ENCODE results near the gene ECI1.
"Not testable (repeated sequence)": the region's sequence is repeated elsewhere in the genome, so short reads cannot be mapped to it uniquely, and the experiment has no call there.

Gene ECI1

GRCh38 chr16:2278956-2279800, 27.8 kb upstream of the ECI1 start:
- DNase-seq (ENCODE audit: low spot score), result no peak

- DNase-seq (ENCODE audit: low spot score), result no peak
Observed at GRCh38 chr16:2278272-2278608, 26.9 kb upstream of the ECI1 start.

GRCh38 chr16:2277466-2278271, 26.3 kb upstream of the ECI1 start:
- no peak for DNase-seq (ENCODE audit: low spot score)

- DNase-seq (ENCODE audit: low spot score), result no peak
Observed at GRCh38 chr16:2276368-2277195, 25.2 kb upstream of the ECI1 start.

GRCh38 chr16:2275476-2276367, 24.3 kb upstream of the ECI1 start:
- DNase-seq (ENCODE audit: low spot score), result no peak

- no peak for DNase-seq (ENCODE audit: low spot score)
Observed at GRCh38 chr16:2273931-2274330, 22.5 kb upstream of the ECI1 start.

GRCh38 chr16:2273484-2273883, 22.1 kb upstream of the ECI1 start:
- peak; percentile 60 for DNase-seq (ENCODE audit: low spot score)

GRCh38 chr16:2271848-2272461, 20.6 kb upstream of the ECI1 start:
- DNase-seq (ENCODE audit: low spot score), result no peak

- no peak for DNase-seq (ENCODE audit: low spot score)
Observed at GRCh38 chr16:2270588-2271470, 19.4 kb upstream of the ECI1 start.

- no peak for DNase-seq (ENCODE audit: low spot score)
Observed at GRCh38 chr16:2270070-2270462, 18.7 kb upstream of the ECI1 start.

GRCh38 chr16:2267913-2268666, 16.7 kb upstream of the ECI1 start, which contains the start of gene RNPS1:
TSS of gene RNPS1 (minus strand) at chr16:2268126. CDS start at chr16:2264643, 3,483 bp downstream.
- peak; percentile 92 for DNase-seq (ENCODE audit: low spot score)

GRCh38 chr16:2267505-2267912, 16.1 kb upstream of the ECI1 start:
- not testable (repeated sequence) for DNase-seq (ENCODE audit: low spot score)

GRCh38 chr16:2266887-2267286, 15.5 kb upstream of the ECI1 start:
- DNase-seq (ENCODE audit: low spot score), result not testable (repeated sequence)

GRCh38 chr16:2263026-2263425, 11.6 kb upstream of the ECI1 start:
- DNase-seq (ENCODE audit: low spot score), result not testable (repeated sequence)

- DNase-seq (ENCODE audit: low spot score), result no peak
Observed at GRCh38 chr16:2260250-2260649, 8.9 kb upstream of the ECI1 start.

GRCh38 chr16:2258530-2258929, 7.1 kb upstream of the ECI1 start:
- not testable (repeated sequence) for DNase-seq (ENCODE audit: low spot score)

GRCh38 chr16:2257726-2258125, 6.3 kb upstream of the ECI1 start:
- DNase-seq (ENCODE audit: low spot score), result no peak

- no peak for DNase-seq (ENCODE audit: low spot score)
Observed at GRCh38 chr16:2256531-2257140, 5.2 kb upstream of the ECI1 start.

GRCh38 chr16:2253293-2253692, 1.9 kb upstream of the ECI1 start:
- DNase-seq (ENCODE audit: low spot score), result no peak

Data from cerebellar cortex (tissue), 1 donor.